Mucosa of gallbladder (tissue), 1 donor: Measurements from ENCODE around the gene C1D. TPM values are rescaled to one million over a fixed set of nuclear protein-coding genes. Genes with fewer than 3 reads are reported as not detected.

Source experiments
- DNase-seq: peaks from one replicate; pipeline ENCODE4 v3.0.0-alpha.2; 2020; ENCODE audit warnings: low spot score
- total RNA-seq: library from RNA; stranded (reverse); gene quantifications from one replicate; pipeline ENCODE4 v1.2.1, GENCODE V29; 2021
- donor health status: DM: no; HTN: no; CAD: no.

The C1D gene
- total RNA-seq, 1 donor from 2014 or later = 18.8 TPM

DNA sequence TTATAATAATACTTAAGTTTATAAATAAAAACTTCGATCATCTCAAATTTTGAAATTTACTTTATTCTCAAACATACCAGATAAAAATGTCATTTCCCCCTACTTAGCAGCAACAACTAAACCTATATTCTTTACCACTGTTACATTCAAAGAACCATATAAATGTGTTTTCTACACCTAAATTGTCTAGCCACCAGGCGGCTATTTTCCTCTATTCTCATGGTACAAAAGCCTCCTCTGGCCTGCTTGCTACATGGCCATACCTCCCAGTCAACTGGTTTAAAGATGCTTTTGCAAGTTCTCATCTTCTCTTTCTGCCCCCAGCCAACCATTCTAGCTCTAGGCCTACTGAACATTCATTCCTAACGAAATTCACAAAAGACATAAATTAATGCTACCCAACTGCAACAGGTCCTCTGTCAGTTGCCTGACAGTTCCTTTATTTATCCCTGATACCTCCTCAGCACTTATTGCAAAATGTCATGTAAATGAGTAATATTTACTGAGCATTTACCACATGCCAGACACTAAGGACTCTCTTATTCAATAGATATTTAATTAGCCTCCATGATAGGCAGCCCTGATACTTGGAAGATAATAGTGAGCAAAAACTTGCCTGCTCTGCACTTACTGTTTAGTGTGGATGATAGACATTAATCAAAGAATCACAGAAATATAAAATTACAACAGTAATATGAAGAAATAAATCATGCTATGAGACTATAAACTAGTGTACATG, 5.0 kb downstream of the C1D start:
- no peak for DNase-seq

DNA sequence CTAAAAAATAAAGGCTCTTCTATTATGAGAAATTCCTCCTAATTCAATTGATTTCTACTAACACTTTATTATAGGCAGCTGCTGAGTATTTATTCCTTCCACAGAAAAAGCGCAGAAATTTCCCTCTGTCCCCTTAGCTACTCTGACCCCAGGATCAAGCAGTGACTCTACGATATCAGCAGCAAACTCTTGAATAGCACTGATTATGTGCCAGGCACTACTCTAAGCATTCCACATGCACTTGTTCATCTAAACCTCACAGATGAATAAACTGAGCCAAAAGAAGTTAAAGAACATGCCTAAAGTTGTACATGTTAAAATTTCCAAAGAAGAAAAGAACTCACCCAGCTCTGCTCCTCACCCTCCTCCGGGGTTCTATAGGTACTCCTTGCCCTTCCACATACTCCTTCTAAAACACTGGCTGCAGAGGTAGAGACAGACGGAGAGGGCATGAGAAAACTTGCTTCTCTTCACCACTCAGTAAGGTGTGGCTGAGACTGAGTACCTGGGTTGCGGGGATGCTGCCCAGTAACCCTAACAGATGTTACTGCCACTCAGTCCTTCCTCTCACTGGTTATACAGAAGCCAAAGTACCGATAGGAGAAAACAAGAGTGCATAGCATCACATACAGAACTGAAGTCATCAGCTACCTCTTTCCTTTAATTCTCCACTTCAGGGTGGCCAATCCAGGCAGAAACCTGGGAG, 9.9 kb downstream of the C1D start:
- no peak for DNase-seq

DNA sequence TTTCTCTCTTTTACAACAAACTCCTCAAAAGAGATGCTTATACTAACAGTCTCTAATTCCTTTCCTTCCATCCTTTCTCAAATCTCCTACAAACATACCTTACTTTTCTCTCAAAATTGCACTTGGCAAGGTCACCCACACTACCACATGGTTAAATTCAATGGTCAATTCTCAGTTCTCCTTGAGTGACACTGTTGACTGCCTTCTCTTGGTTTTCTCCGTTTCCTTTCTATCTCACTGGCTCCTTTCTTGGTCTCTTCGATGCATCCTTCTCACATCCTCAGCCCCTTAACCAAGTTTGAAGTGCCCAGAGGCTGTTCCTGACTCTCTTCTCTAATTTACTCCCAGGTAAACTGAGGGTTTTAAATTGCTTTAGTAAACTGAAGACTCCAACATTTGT, 12.5 kb downstream of the C1D start:
- DNase-seq = no peak

DNA sequence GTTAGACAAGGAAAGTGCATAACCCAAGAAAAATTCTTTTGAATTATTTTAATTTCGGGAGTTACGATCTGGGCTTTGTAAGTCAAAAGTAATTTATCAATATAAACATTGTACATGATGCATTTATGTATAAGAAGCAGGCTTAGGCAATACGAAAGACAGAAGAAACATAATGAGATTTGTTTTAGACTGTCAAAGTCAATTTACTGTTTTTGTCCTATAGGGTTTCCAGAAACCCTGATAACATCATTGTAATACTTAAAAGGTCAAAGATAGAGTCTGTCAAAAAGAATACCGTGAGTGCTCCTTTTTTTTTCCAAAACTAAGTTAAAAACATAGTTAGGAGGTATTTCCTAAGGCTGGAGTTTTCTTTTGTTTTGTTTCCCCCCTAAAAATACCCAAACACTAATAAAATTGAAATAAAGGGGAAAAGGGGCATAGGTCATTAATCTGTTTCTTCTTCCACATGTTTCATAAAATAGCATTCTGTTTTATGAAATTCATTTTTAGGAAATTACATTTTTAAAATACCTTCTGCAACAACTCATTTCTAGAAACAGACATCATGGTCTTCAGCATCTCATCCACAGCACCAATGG, 16.1 kb downstream of the C1D start:
- no peak for DNase-seq

DNA sequence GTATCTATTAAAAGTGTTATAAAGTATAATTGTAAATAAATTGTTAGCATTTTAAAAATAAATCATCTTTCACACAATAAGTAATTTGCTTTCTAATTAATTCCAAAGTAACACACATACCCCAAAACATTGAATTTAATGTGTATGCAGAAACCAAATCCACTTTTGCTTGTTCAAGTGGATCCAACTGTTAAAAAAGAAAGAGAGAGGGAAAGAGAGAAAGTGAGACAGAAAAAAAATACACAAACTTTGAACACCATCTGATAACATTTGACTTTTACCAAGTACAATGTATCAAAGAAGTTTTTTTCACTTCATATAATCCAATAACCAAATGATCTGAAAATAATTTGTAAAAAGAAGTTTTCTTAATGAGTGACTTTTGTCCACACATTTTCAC, 16.6 kb downstream of the C1D start:
- DNase-seq = no peak

DNA sequence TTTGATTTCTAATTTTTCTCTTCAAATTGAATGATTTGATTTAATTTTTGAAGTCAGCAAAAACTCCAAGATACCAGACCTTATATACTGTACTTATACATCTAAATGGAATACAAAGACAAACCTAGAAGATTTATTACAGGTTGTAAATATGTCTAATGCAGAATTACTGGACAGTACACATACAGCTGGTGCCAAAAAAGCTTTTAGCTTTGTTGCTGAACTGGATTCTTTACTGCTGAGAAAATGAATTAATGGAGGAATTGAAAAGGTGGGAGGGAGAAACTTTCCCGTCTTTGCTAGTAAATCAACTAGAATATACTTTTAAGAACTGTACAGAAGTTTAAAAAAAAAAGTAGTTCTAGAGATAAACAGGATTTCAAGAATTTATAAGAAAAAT, 17.5 kb downstream of the C1D start:
- DNase-seq = no peak

DNA sequence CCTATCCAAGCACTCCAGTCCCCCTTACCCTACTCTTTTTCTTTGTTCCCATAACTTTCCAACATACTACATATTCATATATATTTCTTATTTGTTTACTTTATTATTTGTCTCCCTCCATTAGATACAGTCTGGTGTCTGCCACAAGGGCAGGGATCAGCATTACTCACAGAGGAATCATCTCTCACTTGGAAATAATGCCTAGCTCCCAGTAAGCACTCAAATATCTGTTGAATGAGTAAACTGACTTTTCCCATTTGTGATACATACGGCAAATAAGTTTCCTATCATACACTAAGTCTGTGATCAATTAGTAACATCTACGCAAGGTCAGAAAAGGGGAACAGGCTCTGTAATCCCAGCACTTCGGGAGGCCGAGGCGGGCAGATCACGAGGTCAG, 18.7 kb downstream of the C1D start:
- DNase-seq = no peak

DNA sequence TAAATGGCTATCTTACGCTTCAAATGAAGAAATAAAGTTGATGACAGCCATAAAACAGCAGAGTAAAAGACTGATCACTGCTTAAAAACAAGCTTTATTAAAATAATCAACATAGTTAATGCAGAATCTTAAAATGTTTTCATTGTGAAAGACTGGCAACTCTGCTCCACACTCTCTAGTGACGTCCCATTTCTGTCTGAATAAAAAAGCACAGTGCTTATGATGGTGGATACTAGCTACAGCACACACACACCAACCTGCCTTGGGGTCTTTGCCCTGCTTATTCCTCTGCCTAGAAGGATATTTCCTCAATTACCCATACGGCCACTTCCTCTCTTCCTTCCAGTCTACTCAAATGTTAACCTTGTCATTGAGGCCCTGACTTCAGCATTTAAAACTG, 19.1 kb downstream of the C1D start:
- no peak for DNase-seq

DNA sequence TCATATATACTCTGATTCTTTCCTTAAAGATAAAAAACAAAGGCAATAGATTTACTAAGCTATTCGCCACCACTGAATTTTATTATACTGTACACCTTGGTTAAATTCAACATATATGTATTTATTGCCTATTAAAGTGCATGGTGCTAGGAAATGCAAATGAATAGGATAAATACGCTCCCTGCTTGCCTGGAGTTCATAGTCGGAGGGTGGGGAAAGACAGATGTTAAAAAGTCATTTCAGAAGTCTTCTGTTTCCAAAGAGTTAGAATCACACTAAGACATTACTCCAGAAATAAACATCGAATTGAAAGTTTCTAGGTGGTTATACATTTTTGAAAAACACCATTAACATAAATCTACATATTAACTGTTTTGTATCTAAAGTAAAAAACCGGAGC, 19.8 kb downstream of the C1D start:
- DNase-seq = no peak

DNA sequence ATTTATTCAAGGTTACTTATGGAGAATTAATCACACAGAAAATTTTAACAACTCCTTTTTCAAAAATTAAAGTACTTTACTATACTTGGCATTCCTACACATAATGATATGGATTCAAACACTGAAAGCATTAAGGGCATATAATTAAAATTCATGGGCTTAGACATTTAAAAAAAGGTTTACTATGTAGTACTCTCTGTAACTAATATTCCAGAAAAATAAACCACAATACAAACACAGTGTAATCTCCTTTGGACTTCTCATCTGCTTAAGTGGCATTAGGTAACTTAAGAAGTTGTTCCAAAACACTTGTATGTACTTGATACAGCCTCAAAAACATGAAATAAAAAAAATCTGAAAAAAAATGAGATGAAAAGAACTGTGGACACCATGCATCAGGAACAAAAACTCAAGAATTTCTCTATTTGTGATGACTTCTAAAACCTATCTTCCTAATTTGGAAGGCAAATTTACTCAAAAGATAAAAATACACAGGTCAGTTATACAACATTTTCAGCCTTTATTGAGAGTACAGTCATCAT, 21.0 kb downstream of the C1D start:
- no peak for DNase-seq

DNA sequence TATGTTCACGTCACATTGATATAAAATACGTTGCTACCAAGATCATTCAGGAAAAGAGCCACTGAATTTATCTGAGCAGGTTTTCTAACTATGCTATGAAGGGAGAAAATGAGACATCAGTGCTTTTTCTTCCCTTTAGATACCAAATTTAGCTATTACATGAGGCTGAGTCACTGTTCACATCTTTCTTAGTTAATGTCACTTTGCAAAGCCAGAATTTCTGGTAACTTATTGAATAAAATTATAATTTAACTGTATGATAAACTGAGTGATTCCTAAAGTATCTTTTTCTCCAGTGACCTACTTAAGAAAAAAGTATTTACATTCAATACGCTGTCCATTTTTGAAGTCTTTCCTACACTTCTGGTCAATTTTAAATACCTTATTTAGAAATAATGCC, 22.7 kb downstream of the C1D start:
- DNase-seq = no peak

DNA sequence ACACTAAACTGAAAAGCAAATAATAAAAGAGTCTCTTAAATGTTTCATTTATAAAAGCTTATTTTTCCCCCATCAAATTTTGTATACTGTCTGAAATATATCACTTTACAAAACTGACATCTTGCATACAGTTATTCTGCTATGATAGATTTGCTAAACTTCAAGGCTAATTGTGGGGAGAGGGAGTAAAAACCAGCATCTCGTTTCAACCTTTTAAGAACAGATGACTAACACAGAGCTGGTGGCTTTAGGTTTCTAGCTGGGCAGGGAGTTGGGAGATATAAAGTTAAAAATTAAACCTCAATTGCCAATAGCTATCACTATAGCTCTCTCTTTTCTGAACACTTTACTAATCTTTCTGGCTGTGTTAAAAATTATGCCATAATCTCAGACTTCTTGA, 23.5 kb downstream of the C1D start:
- no peak for DNase-seq

DNA sequence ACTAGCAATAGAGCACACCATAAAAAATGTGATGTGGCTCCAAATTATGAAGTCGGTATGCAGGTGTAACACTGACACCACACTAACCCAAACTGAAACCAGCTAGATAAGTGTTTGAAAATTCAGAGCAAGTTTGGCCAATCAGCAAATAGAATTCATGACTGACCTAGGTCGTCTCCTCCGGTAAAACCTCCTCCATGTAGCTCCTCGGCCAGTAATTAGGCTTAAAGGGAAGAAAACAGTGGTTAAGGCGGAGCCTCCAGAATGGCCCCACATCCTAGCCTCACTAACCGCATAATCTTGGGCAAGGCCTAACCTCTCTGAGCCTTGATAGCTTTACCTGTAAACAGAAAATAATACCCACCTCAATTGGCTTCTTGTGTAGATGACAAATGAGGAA, 30.1 kb downstream of the C1D start:
- DNase-seq = no peak

DNA sequence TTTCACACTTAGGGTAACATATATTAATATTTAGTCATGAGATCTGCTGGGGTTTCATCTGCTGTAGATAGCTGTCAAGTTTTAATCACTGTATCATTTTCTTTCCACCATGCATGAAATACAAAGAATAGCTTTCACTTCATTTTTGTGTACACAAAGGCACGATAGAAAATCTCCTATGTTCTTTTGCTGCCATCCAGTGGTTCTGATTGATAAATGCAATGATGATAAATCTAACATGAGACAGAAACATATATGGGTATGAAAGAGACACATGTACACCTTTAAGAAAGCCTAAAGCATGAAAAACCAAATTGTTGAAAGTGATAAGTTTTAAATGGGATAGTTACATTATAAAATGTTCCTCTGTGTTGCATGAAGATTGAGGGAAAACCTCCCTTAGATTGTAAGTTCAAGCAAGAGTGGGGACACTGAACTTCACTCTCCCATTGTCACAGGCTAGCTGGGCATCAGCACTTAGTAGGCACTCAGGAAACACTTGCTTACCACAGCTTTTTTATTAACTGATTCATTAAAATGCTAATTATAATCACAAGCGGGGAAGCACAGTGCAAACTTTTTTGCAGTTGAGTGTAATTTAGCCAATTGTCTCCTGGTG, 31.2 kb downstream of the C1D start:
- no peak for DNase-seq

DNA sequence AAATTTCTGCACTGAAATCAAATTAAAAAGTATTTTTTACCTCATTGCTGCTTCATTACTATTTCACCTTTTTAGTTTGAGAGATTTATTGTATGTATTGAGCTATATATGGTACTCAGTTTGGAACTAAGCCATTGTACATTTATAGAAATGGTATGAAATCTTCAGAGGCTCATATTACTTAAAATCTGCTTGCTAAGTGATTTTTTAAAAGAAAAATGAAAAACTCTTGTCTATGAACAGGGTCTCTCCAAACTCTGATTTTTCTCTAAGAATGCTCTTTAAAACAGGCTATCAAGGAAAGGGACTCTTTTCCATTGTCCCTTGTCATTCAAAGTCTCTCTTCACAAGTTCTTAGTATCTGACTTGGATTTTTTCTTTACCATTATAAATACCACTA, 31.8 kb downstream of the C1D start:
- no peak for DNase-seq

DNA sequence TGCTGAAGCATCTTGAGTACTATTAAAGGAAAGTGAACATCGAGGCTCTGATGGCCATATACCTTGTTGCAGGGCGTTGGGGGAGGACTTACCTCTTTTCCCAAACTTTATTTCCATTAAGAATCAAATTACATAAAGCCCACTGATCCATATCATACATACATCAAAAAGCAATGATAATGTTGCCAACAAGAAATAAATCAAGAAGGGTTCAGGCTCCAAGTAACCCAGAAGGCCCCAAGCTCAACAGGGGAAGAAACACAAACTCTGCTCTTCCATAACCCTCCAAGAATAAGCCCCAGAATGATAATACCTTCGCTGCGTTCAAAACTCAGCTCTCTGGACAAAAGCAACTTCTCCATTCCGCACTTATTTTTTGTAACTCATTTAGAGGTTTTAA, 32.3 kb downstream of the C1D start:
- no peak for DNase-seq

DNA sequence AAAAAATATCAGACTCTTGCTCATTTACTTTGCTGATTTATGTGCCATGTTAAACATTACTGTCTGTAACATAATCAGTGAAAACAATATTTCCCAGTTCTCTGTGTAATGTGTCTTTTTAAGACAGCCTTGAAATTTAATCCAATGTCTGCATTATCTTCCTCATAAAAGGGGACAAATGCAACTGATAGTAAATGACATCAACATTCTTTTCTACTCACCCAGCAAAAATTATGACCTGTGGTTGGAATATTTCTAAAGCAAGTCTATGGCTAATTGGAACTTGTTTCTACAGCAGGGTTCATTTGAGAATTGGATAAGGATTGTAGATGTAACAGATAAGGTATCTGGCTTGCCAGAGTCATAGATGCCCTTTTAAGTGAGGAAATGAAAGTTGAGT, 34.8 kb downstream of the C1D start:
- no peak for DNase-seq

DNA sequence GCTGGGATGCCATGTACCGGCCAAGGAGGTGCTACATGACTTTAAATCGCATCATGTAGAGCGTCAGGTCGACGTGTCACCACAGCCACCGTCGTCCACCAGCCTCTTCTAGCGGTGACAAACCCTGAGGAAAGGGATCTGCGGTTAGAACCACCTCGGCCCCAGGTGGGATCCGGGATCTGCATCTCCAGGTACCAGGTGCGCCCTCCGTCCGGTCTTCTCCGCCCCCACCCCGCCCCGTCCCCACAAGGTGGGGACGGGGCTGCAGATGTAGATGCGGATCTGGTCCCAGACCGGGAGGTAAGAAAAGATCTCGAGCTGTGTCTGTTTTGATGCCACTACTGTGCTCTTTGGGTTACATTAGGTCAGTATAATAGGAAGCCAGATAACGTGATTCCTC, 38.4 kb downstream of the C1D start:
- DNase-seq = no peak

DNA sequence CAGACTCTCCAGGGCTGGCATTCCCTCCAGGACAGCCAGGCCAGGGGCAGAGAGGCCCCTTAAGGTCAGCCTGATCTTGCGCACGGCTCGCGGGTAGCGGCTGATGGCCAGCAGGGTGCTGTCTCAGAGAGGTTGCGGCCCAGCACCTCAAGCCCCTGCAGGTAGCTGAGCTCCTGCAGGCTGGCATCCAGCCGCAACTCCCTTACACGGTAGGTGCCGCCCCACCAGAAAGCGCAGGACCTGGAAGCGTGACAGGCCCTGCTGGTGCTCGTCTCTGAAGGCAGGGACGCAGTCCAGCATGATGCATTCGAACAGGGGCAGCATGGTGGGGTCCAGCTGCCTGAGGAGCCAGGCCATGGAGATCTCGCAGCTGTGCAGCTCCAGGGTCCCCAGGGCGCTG, 38.9 kb downstream of the C1D start:
- no peak for DNase-seq

DNA sequence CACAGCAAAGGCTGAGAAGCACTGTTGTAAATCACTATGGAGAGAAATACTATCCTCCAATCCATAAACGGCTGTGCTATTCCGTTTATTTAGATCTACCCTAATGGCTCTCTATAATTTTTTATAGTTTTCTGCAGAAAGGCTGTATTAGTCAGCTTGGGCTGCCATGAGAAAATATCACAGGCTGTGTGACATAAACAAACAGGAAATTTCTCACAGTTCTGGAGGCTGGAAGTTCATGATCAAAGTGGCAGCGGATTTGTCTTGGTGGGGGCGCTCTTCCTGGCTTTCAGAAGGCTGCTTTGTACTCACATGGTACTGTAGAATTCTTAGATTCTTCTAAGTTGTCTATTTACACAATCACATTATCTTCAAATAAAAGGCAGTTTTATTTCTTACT, 44.1 kb downstream of the C1D start:
- no peak for DNase-seq

DNA sequence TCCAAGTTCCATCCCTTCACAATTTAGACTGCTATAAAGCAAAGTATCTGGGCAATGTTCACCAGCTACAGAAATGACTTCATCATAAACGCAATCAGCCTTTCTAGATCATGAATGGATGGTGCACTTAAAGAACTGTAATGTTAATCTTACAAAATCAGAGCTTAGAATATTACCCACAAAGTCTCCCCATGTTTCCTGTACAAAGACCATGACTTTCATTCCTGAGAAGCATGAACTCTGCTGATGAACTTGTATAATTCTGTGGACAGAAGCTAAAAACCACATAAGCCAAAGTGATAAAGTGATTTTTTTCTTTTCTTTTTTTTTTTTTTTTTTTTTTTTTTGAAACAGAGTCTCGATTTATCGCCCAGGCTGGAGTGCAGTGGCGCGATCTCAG, 53.3 kb downstream of the C1D start:
- no peak for DNase-seq

DNA sequence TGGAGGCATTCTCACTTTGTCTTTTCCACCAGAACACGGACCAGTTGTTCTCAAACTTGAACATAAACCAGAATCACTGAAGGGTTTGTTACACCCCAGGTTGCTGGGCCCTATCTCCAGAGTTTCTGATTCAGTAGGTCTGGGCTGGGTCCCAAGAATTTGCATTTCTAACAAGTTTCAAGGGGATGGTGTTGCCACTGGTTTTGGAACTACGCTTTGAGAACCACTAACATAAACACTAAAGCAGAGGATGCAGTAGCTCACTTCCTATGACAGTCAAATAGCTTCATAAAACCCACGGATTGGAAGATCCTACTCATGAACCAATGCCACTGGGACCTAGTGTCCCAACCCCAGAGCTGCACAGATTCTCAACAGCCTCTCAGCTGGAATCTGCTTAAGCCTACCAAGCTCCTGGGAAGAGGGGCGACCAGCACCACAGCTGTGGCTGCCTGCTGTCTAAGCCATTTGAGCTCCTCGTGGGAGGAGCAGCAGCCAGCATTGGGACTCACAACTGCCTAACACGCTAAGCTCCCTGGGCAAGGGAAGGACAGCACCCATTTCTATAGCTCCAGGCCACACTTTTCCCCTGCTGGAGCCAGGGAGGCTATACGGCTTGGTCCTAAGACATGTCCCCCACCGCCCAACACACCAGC, 62.5 kb downstream of the C1D start:
- DNase-seq = no peak
